Keratinocyte (primary cell): ENCODE results near the gene PSD. TPM values are rescaled to one million over a fixed set of nuclear protein-coding genes. Genes with fewer than 3 reads are reported as not detected.

ENCODE experiments used
- DNase-seq: peaks from one replicate; pipeline ENCODE4 v3.0.0-alpha.2; 2011; ENCODE audit warnings: low read depth, missing footprints, low spot score
- FAIRE-seq: peaks from 2 replicates; lab custom pipeline; 2011; peaks lifted over from hg19 to GRCh38; lab: Jason Lieb, UNC
- H2AFZ ChIP-seq: 2 replicates; pipeline ENCODE4 v1.6.0; 2012; ENCODE audit warnings: low read length, control low read depth, inconsistent platforms; ENCODE audit not compliant: control insufficient read depth
- H3K27ac ChIP-seq: 2 replicates; pipeline ENCODE4 v1.5.1; 2011; ENCODE audit warnings: low read length; ENCODE audit not compliant: control insufficient read depth, insufficient read depth
- H3K27me3 ChIP-seq: 3 replicates; pipeline ENCODE4 v1.6.0; 2011; ENCODE audit warnings: low read length; ENCODE audit not compliant: control insufficient read depth, insufficient read depth; ENCODE audit errors: extremely low read depth
- H3K36me3 ChIP-seq, 2 experiments: 2 replicates in 1 of 2; 3 replicates in 1 of 2; pipeline ENCODE4 v1.5.1; 2011; ENCODE audit warnings: low read length in 2 of 2, mild to moderate bottlenecking in 1 of 2; ENCODE audit not compliant: control insufficient read depth in 2 of 2, insufficient read depth in 2 of 2; ENCODE audit errors: extremely low read depth in 1 of 2
- H3K4me1 ChIP-seq: 3 replicates; pipeline ENCODE4 v1.5.1; 2011; ENCODE audit warnings: low read length; ENCODE audit not compliant: control insufficient read depth, insufficient read depth; ENCODE audit errors: extremely low read depth
- H3K4me2 ChIP-seq: 3 replicates; pipeline ENCODE4 v1.6.0; 2011; ENCODE audit warnings: low read depth, low read length; ENCODE audit not compliant: control insufficient read depth, insufficient read depth; ENCODE audit errors: extremely low read depth
- H3K4me3 ChIP-seq, 3 experiments: fragments of 200-600 bp in 1 of 3; sonication (generic) in 1 of 3; 2 replicates in 2 of 3; 3 replicates in 1 of 3; pipeline ENCODE4 v1.5.1; 2011 to 2016; ENCODE audit warnings: low read length in 3 of 3, mild to moderate bottlenecking in 3 of 3, control low read depth in 2 of 3, inconsistent platforms in 1 of 3, low read depth in 1 of 3, mixed read lengths in 1 of 3, mixed run types in 1 of 3, moderate library complexity in 1 of 3; ENCODE audit not compliant: control insufficient read depth in 2 of 3, insufficient read depth in 2 of 3; ENCODE audit errors: extremely low read depth in 1 of 3
- H3K79me2 ChIP-seq: 2 replicates; pipeline ENCODE4 v1.6.0; 2012; ENCODE audit warnings: low read length; ENCODE audit not compliant: control insufficient read depth, insufficient read depth
- H3K9ac ChIP-seq: 3 replicates; pipeline ENCODE4 v1.6.0; 2011; ENCODE audit warnings: low read length; ENCODE audit not compliant: control insufficient read depth, insufficient read depth; ENCODE audit errors: extremely low read depth
- H3K9me1 ChIP-seq: 3 replicates; pipeline ENCODE4 v1.6.0; 2011; ENCODE audit warnings: low read length; ENCODE audit not compliant: control insufficient read depth, insufficient read depth; ENCODE audit errors: extremely low read depth
- H3K9me3 ChIP-seq: 2 replicates; pipeline ENCODE4 v1.5.1; 2012; ENCODE audit warnings: low read depth, low read length; ENCODE audit not compliant: control insufficient read depth
- H4K20me1 ChIP-seq: 3 replicates; pipeline ENCODE4 v1.6.0; 2011; ENCODE audit warnings: low read length; ENCODE audit not compliant: control insufficient read depth, insufficient read depth; ENCODE audit errors: extremely low read depth
- EZH2 ChIP-seq: IDR thresholded peaks from one replicate; pipeline ENCODE4 v1.6.1; 2012; ENCODE audit warnings: inconsistent platforms, mild to moderate bottlenecking, low read length, moderate library complexity
- dilution Hi-C: fragments of 300-500 bp; cut with MboI; formaldehyde crosslinking; loops from one replicate; pipeline ENCODE4 v1.7.0; 2020; ENCODE audit warnings: low sequenced_read_pairs; ENCODE audit not compliant: extremely low pct_ligation_motif_present
- polyA plus RNA-seq, 5 experiments: library from polyadenylated mRNA; depleted of rRNA in 3 of 5; stranded (reverse) in 3 of 5; stranded (forward) in 1 of 5; unstranded in 1 of 5; fragments of >200 nt; gene quantifications; 1 replicate in 1 of 5; 2 replicates in 3 of 5; 3 replicates in 1 of 5; pipeline versions ENCODE4 v1.2.1 to v1.2.3, GENCODE V29; 2011 to 2012; ENCODE audit warnings: missing spikeins in 2 of 5, low read depth in 1 of 5, low replicate concordance in 1 of 5
- TF ChIP-seq, protein P1 (sequence below), 3 experiments: IDR thresholded peaks in 1 of 3; conservative IDR thresholded peaks in 1 of 3; optimal IDR thresholded peaks in 1 of 3; 2 replicates in 2 of 3; 3 replicates in 1 of 3; pipeline versions ENCODE3 to v1.5.1; 2011; ENCODE audit warnings: low read length in 3 of 3, mild to moderate bottlenecking in 3 of 3, moderate library complexity in 2 of 3, control low read depth in 1 of 3, inconsistent platforms in 1 of 3; ENCODE audit not compliant: insufficient read depth in 2 of 3; ENCODE audit errors: extremely low read depth in 1 of 3

Gene PSD
- polyA plus RNA-seq, 1 donor (not counting 4 experiments of a cell fraction or from before 2014, with no cell fraction given) = 0.10 TPM

DNA sequence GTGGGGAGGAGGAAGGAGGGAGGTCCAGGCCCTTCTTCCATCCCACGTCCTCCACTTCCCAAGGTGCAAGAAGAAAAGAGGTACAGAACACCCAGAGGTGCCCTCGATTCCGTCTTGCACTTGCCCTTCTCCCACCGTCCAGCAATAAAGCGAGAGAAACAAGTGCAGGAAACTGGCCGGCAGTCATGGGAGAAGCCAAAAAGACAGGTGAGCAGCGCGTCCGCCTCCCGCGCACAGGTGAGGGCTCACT, 31.5 kb upstream of the PSD start:
- Histone ChIP-seq H3K79me2 (peaks cover 1% of the 10 kb centered on the region), H3K4me2 (peak overlapping the region; percentile 97), H2AFZ (peak overlapping the region; percentile 92), H3K36me3 (no peaks in the 10 kb centered on the region), H3K9me1 (no peaks in the 10 kb centered on the region), H3K4me3 (peak overlapping the region; percentile 73 to 100 (median 75)), H3K27me3 (no peaks in the 10 kb centered on the region), H4K20me1 (no peaks in the 10 kb centered on the region), H3K27ac (peak overlapping the region; percentile 85), H3K9me3 (no peaks in the 10 kb centered on the region), H3K9ac (peak overlapping the region; percentile 87), H3K4me1 (peaks cover 23% of the 10 kb centered on the region)
- no peak for TF ChIP-seq EZH2
- TF ChIP-seq, protein P1, sequence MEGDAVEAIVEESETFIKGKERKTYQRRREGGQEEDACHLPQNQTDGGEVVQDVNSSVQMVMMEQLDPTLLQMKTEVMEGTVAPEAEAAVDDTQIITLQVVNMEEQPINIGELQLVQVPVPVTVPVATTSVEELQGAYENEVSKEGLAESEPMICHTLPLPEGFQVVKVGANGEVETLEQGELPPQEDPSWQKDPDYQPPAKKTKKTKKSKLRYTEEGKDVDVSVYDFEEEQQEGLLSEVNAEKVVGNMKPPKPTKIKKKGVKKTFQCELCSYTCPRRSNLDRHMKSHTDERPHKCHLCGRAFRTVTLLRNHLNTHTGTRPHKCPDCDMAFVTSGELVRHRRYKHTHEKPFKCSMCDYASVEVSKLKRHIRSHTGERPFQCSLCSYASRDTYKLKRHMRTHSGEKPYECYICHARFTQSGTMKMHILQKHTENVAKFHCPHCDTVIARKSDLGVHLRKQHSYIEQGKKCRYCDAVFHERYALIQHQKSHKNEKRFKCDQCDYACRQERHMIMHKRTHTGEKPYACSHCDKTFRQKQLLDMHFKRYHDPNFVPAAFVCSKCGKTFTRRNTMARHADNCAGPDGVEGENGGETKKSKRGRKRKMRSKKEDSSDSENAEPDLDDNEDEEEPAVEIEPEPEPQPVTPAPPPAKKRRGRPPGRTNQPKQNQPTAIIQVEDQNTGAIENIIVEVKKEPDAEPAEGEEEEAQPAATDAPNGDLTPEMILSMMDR (optimal IDR thresholded peaks at IDR 0.05 in 1 of 3, IDR thresholded peaks at IDR 0.05 in 1 of 3, conservative IDR thresholded peaks at IDR 0.05 in 1 of 3; ENCODE audit: extremely low read depth in 1 of 3, insufficient read depth in 2 of 3, low read length in 3 of 3) = peak in 2 of 3 experiments; percentile 20 to 21
- DNase-seq = no peak
- no peak for FAIRE-seq
- dilution Hi-C loops = no loop called here

DNA sequence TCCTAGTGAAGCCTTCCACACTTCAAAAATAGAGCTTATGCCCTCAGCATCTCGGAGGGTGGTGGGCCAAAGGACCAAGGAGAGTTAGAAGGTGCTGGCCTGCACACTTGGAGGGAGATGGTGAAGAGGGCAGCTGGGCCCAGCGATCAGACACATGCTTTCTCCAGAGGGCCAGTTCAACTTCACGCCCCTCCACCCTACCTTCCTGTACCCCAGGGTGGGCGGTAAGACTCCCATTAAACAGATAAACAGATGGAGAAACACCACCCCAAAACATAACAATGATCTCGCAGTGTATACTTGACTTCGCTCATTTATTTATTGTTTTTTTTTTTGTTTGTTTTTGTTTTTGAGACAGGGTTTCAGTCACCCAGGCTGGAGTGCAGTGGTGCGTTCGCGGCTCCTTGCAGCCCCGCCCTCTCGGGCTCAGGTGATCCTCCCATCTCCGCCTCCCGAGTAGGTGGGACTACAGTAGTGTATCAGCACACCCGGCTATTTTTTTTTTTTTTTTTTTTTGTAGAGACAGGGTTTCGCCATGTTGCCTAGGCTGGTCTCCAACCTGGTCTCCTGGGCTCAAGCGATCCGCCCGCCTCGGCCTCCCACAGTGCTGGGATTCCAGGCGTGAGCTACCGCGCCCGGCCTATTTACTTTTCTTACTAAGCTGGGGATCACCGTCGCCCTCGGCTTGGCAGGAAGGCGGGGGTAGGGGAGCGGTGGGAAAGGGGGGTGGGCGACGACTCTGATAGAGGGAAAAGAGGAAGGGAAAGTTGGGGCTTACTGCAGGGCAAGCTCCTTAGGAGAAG, 30.9 kb upstream of the PSD start:
- peak; percentile 29 for FAIRE-seq
- Histone ChIP-seq H3K9ac (peak overlapping the region; percentile 87), H3K27ac (peak overlapping the region; percentile 85), H3K27me3 (no peaks in the 10 kb centered on the region), H2AFZ (peak overlapping the region; percentile 92), H3K4me3 (peak overlapping the region; percentile 73 to 100 (median 75)), H3K9me3 (no peaks in the 10 kb centered on the region), H3K79me2 (peaks cover 1% of the 10 kb centered on the region), H3K4me2 (peak overlapping the region; percentile 97), H4K20me1 (no peaks in the 10 kb centered on the region), H3K4me1 (peaks cover 23% of the 10 kb centered on the region), H3K9me1 (no peaks in the 10 kb centered on the region), H3K36me3 (no peaks in the 10 kb centered on the region)
- dilution Hi-C loops = no loop called here
- TF ChIP-seq, protein P1 (optimal IDR thresholded peaks at IDR 0.05 in 1 of 3, IDR thresholded peaks at IDR 0.05 in 1 of 3, conservative IDR thresholded peaks at IDR 0.05 in 1 of 3; ENCODE audit: extremely low read depth in 1 of 3, insufficient read depth in 2 of 3, low read length in 3 of 3) = no peak
- no peak for TF ChIP-seq EZH2
- DNase-seq = no peak
